ENCODE data around the gene SP3. TPM values are rescaled to one million over a fixed set of nuclear protein-coding genes. Genes with fewer than 3 reads are reported as not detected.

SP3 gene
- total RNA-seq, 1 donor from 2014 or later: 77.4 TPM

DNA sequence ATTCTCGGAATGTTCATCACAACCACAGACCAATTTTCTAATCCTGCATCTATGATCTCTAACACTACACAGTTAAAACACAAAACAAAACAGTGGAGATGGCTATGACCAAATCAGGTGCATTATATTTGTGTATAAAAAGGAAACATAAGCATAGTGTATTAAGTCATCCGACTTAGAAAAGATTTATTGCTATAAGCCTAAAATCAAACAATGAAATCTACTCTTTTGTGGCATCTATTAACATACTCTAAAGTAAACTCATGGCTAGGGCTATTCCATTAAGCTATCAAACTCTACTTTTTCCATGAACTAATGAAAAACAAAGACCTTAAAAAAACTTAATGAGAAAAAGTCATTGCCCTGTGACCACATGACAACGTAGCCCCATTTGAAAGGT, 8.7 kb downstream of the SP3 start:
- intact Hi-C loops (cut with DNase I): no loop called here
- H3K4me3 ChIP-seq: no peak overlapping the region
- H3K27ac ChIP-seq: no peak overlapping the region

DNA sequence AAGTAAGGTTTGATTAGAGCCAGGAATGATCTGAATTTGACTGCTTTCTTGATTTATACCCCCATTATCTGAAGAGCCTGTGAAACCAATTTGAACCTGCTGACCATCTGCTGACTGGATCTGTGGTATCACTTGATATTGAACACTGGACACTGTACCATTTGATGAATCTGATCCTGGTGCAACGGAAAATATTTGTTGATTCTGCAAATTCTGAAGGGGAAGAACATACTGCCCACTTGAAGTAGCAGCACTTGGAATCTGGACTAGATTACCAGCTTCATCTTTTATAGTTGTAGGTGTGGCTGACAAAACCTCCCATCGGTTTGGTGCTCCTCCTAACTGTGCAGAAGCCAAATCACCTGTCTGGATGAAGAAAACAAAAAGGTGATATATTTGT, 9.3 kb downstream of the SP3 start:
- H3K27me3 ChIP-seq: no peaks in the 10 kb centered on the region
- no peaks in the 10 kb centered on the region for H3K9me3 ChIP-seq
- H3K27ac ChIP-seq: no peak overlapping the region
- H3K4me1 ChIP-seq: peaks cover 85% of the 10 kb centered on the region
- peaks cover 35% of the 10 kb centered on the region for H3K36me3 ChIP-seq
- ATAC-seq: no peak
- TF ChIP-seq, protein P1, sequence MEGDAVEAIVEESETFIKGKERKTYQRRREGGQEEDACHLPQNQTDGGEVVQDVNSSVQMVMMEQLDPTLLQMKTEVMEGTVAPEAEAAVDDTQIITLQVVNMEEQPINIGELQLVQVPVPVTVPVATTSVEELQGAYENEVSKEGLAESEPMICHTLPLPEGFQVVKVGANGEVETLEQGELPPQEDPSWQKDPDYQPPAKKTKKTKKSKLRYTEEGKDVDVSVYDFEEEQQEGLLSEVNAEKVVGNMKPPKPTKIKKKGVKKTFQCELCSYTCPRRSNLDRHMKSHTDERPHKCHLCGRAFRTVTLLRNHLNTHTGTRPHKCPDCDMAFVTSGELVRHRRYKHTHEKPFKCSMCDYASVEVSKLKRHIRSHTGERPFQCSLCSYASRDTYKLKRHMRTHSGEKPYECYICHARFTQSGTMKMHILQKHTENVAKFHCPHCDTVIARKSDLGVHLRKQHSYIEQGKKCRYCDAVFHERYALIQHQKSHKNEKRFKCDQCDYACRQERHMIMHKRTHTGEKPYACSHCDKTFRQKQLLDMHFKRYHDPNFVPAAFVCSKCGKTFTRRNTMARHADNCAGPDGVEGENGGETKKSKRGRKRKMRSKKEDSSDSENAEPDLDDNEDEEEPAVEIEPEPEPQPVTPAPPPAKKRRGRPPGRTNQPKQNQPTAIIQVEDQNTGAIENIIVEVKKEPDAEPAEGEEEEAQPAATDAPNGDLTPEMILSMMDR (IDR thresholded peaks at IDR 0.05): no peak
- no peak for DNase-seq
- intact Hi-C loops (cut with DNase I): no loop called here
- H3K4me3 ChIP-seq: no peak overlapping the region

More for the DNA sequence above, 8.7 kb downstream of the SP3 start:
- ATAC-seq (no peak), DNase-seq (no peak)
- Histone ChIP-seq H3K4me1 (peaks cover 85% of the 10 kb centered on the region), H3K9me3 (no peaks in the 10 kb centered on the region), H3K36me3 (peaks cover 35% of the 10 kb centered on the region), H3K27me3 (no peaks in the 10 kb centered on the region)
- TF ChIP-seq, protein P1 (IDR thresholded peaks at IDR 0.05): no peak

DNA sequence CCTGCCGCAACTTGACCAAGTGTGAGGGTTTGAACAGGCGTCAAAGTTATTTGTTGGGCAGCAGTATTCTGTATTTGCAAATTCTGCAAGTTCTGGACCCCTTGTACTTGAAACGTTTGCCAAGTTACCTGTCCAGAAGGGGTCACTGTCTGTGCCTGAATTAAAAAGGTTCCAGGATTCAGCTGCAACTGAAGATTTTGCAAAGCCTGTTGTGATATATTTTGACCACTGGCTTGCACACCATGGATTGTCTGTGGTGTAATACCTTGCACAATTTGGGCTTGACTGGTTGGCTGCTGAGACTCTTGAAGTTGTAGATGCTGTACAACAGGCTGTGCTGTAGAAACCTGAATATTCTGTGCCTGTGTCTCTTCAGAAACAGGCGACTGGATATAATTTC, 10.2 kb downstream of the SP3 start:
- Histone ChIP-seq H3K27me3 (no peaks in the 10 kb centered on the region), H3K9me3 (no peaks in the 10 kb centered on the region), H3K4me1 (peaks cover 85% of the 10 kb centered on the region), H3K4me3 (no peak overlapping the region), H3K27ac (no peak overlapping the region), H3K36me3 (peaks cover 35% of the 10 kb centered on the region)
- DNase-seq (no peak), ATAC-seq (peak; percentile 44)
- intact Hi-C loops (cut with DNase I): no loop called here
- TF ChIP-seq, protein P1 (IDR thresholded peaks at IDR 0.05): no peak

DNA sequence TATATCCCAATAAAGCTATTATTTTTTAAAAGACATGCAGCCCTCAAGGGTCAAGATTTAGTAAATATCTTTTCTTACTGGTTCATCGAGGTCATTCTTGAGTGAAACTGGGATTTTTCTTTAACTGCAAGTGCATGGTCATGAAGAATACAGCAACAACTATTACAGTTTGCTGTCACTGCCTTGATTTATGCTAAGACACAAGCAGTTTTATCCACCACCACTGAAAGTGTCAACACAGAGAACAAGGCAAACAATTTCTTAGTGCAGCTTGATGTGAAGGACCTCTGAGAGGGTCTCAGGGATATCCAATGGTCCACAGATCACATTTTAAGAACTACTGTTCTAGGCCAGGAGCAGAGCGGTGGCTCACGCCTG, 12.1 kb downstream of the SP3 start:
- DNase-seq (no peak), ATAC-seq (no peak)
- H3K4me3 ChIP-seq: no peak overlapping the region
- TF ChIP-seq, protein P1 (IDR thresholded peaks at IDR 0.05): no peak
- H3K9me3 ChIP-seq: no peaks in the 10 kb centered on the region
- H3K27ac ChIP-seq: no peak overlapping the region
- H3K27me3 ChIP-seq: no peaks in the 10 kb centered on the region
- H3K4me1 ChIP-seq: peaks cover 74% of the 10 kb centered on the region
- H3K36me3 ChIP-seq: peaks cover 35% of the 10 kb centered on the region
- intact Hi-C loops (cut with DNase I): no loop called here

DNA sequence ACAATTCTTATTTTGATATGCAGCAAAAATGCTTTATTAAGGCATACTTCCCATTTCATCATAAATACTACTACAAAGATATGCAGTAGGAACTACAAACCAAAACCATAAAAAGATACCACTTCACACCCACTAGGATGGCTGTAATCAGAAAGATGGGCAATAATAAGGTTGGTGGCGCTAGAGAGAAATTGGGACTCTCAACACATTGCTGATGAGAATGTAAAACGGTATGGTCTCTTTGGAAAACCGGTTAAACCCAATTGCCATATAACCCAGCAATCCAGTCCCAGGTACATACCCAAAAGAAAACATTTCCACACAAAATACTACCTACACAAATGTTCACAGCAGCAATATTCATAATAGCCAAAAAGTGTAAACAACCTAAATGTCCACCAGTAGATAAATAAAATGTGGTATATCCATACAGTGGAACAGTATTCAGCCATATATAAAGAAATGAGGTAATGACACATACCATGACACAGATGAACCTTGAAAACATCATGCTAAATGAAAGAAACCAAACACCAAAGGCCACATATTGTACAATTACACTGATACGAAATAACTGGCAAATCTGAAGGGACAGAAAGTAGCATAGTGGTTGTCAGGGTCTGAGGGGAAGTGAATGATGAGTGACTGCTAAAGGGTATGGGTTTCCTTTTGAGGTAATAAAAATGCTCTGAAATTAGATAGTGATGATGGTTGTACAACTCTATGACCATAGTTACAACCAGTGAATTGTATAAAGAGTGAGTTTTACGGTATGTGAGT, 12.7 kb downstream of the SP3 start:
- no peaks in the 10 kb centered on the region for H3K27me3 ChIP-seq
- TF ChIP-seq, protein P1 (IDR thresholded peaks at IDR 0.05): no peak
- intact Hi-C loops (cut with DNase I): no loop called here
- ATAC-seq (no peak), DNase-seq (no peak)
- H3K27ac ChIP-seq: no peak overlapping the region
- H3K9me3 ChIP-seq: no peaks in the 10 kb centered on the region
- H3K36me3 ChIP-seq: peaks cover 35% of the 10 kb centered on the region
- H3K4me1 ChIP-seq: peaks cover 68% of the 10 kb centered on the region
- no peak overlapping the region for H3K4me3 ChIP-seq
